GM10248 (cell line): Measurements from ENCODE around the gene FFAR1.

Source experiments
- CTCF ChIA-PET: fragments of 300-600 bp; sonication (Branson Sonifier 250); formaldehyde crosslinking; extraction: SDS; loops from one replicate; lab custom pipeline; 2021; ENCODE audit warnings: antibody characterized with exemption; lab: Yijun Ruan, JAX
- POLR2A ChIA-PET: fragments of 350-650 bp; sonication (Branson Sonifier 250); formaldehyde crosslinking; extraction: SDS; loops from one replicate; lab custom pipeline; 2020; ENCODE audit warnings: antibody characterized with exemption; lab: Yijun Ruan, JAX
- DNase-seq: peaks from one replicate; pipeline ENCODE4 v3.0.0; 2012; ENCODE audit errors: extremely low spot score
- TF ChIP-seq, protein P1 (sequence below): IDR thresholded peaks from 2 replicates; pipeline ENCODE4 v1.5.1; 2012; ENCODE audit warnings: mild to moderate bottlenecking, low read depth; ENCODE audit errors: extremely low read depth, missing control alignments, control extremely low read depth

FFAR1 gene, protein sequence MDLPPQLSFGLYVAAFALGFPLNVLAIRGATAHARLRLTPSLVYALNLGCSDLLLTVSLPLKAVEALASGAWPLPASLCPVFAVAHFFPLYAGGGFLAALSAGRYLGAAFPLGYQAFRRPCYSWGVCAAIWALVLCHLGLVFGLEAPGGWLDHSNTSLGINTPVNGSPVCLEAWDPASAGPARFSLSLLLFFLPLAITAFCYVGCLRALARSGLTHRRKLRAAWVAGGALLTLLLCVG (N-terminal part only)

DNA sequence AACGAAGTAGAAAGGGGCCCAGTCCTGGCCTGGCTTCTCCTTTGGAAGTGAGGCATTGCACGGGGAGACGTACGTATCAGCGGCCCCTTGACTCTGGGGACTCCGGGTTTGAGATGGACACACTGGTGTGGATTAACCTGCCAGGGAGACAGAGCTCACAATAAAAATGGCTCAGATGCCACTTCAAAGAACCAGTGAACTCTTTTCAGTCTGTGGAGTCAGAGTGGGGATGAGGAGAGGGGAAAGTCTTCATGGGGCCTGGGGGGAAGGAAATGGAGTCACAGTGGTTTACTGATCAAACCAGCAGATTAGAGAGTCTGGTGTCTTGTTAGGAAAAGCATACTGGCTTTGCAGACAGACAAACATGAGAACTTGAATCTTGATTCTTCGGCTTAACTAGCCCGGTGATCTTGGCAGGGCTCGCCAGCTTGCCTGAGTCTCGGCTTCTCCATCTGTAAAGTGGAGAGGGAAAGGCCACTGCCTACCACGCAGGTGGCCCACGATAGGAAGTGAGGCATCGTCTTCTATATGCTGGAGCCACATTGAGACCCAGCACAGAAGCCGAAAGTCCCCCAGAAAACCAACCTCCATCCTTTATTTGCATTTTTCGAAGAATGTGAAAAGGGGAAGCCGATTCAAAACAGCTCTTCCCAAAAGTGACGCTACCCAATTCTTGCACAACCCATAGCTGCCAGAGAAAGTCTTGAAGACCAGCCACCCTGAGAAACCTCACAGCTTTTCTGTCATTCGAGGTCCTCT is at the start of gene FFAR1:
Gene FFAR1, plus strand, starts transcription at position 732 of the 759 bp plus-strand sequence. CDS start 3,650 bp downstream, outside the sequence.
- CTCF ChIA-PET, result interaction anchor here (1.4 to 5.8 kb wide), 4 partner anchors 8 to 163 kb away, joined by 3 to 26 read pairs (median 4); no protein-coding TSS in a partner anchor
- DNase-seq, result peak; percentile 78
- TF ChIP-seq, protein P1, sequence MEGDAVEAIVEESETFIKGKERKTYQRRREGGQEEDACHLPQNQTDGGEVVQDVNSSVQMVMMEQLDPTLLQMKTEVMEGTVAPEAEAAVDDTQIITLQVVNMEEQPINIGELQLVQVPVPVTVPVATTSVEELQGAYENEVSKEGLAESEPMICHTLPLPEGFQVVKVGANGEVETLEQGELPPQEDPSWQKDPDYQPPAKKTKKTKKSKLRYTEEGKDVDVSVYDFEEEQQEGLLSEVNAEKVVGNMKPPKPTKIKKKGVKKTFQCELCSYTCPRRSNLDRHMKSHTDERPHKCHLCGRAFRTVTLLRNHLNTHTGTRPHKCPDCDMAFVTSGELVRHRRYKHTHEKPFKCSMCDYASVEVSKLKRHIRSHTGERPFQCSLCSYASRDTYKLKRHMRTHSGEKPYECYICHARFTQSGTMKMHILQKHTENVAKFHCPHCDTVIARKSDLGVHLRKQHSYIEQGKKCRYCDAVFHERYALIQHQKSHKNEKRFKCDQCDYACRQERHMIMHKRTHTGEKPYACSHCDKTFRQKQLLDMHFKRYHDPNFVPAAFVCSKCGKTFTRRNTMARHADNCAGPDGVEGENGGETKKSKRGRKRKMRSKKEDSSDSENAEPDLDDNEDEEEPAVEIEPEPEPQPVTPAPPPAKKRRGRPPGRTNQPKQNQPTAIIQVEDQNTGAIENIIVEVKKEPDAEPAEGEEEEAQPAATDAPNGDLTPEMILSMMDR, result no peak
- POLR2A ChIA-PET, result interaction anchor here (0.7 to 1.7 kb wide), 5 partner anchors 9 to 16 kb away, joined by 3 to 16 read pairs (median 4); no protein-coding TSS in a partner anchor

DNA sequence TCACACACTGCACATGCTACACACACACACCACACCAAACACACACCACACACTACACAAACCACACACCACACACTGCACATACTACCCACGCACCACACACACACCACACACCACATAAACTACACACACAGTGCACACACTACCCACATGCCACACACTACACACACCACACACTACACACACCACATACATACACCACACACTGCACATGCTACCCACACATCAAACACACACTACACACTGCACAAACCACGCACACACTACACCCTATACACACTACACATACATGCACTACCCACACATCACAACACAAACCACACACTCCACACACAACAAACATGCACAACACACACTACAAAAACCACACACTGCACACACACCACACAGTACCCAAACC is 49.8 kb upstream of the FFAR1 start:
- DNase-seq, result no peak
- CTCF ChIA-PET, result no interaction called here
- TF ChIP-seq, protein P1, result no peak
- POLR2A ChIA-PET, result no interaction called here

DNA sequence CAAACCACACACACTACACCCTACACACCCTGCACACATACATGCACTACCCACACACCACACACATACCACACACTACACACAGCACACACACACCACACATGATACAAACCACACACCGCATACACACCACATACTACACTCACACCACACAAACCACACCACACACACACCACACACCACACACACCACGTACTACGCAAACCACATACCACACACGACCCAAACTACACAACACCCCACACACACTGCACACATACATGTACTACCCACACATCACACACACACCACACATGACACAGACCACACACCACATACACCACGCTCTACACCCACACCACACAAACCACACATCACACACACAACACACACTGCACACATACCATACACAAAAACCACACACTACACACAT is 49.1 kb upstream of the FFAR1 start:
- CTCF ChIA-PET, result no interaction called here
- POLR2A ChIA-PET, result no interaction called here
- no peak for DNase-seq
- TF ChIP-seq, protein P1, result no peak

DNA sequence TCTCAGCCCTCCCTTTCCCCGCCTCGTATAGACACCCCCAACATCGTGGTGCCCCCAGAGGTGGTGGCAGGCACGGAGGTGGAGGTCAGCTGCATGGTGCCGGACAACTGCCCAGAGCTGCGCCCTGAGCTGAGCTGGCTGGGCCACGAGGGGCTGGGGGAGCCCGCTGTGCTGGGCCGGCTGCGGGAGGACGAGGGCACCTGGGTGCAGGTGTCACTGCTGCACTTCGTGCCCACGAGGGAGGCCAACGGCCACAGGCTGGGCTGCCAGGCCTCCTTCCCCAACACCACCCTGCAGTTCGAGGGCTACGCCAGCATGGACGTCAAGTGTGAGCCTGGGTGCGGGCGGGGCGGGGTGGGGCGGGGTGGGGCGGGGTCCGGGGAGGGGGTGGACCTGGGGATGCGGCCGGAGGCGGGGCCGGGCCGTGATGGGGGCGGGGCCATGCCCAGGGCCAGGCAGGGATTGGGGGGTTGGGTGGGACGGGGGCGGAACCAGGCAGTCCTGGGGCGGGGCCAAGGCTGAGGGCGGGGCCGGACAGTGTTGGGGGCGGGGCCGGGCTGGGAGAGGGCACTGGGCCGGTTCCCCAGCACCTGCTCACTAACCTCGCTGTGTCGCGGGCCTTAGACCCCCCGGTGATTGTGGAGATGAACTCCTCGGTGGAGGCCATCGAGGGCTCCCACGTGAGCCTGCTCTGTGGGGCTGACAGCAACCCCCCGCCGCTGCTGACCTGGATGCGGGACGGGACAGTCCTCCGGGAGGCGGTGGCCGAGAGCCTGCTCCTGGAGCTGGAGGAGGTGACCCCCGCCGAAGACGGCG is 48.0 kb upstream of the FFAR1 start:
- ChIA-PET CTCF (no interaction called here), POLR2A (no interaction called here)
- DNase-seq, result no peak
- TF ChIP-seq, protein P1, result no peak

DNA sequence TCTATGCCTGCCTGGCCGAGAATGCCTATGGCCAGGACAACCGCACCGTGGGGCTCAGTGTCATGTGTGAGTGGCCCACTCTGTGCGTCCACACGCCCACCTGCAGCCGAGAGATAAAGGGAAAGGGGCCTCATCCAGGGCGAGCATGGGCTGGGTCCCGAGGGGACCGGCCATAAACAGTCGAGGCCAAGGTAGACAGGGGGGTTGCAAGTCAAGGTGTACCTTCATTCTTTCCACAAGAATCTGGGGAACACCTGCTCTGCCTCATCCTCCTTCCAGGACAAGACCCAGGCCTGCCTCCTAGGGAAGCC is 47.4 kb upstream of the FFAR1 start:
- ChIA-PET CTCF (no interaction called here), POLR2A (no interaction called here)
- TF ChIP-seq, protein P1, result no peak
- no peak for DNase-seq

DNA sequence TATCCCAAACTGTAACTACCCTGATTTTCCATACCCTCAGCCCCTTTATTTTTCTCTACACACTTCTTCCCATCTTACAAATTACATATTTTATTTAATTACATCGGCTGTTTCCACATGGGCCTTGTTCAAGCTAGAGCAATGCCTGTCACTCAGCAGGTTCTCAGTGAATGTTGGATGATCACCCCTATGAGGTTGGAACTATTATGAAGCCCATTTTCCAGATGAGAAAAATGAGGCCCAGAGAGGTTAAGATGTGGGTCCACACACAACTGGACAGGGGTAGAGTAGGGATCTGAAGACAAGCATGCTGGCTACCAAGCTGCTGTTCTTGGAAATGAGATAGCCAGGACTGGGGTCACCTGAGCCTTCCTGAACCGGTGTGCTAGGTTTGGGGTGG is 45.7 kb upstream of the FFAR1 start:
- ChIA-PET CTCF (interaction anchor here (1.2 to 2.0 kb wide), 2 partner anchors 12 to 161 kb away, joined by 3 to 6 read pairs; no protein-coding TSS in a partner anchor), POLR2A (interaction anchor here (0.5 kb wide), 1 partner anchor 162 kb away, joined by 8 read pairs; no protein-coding TSS in a partner anchor)
- no peak for DNase-seq
- TF ChIP-seq, protein P1, result no peak
